HepG2 (cell line): ENCODE data around the gene AGXT. TPM values are rescaled to one million over a fixed set of nuclear protein-coding genes. Genes with fewer than 3 reads are reported as not detected.

ENCODE experiments used
- EP300 ChIP-seq, 3 experiments: sonication (generic) in 1 of 3; formaldehyde crosslinking in 1 of 3; IDR thresholded peaks; 2 replicates each; pipeline versions ENCODE4 v1.5.1 to v1.6.1; 2011 to 2020; ENCODE audit warnings: low read depth in 2 of 3, low read length in 2 of 3, borderline replicate concordance in 1 of 3, improper control_type of control experiment in 1 of 3, mild to moderate bottlenecking in 1 of 3, missing genetic modification reagents in 1 of 3, moderate library complexity in 1 of 3
- GABPB1 ChIP-seq: IDR thresholded peaks from 2 replicates; pipeline ENCODE4 v1.6.1; 2016; ENCODE audit warnings: mild to moderate bottlenecking, missing genetic modification reagents, moderate library complexity, missing compliant biosample characterization
- NCOA1 ChIP-seq: sonication (generic); formaldehyde crosslinking; IDR thresholded peaks from 2 replicates; pipeline ENCODE4 v1.9.0; 2021; ENCODE audit warnings: missing genetic modification reagents
- NFE2 ChIP-seq: sonication (generic); formaldehyde crosslinking; IDR thresholded peaks from 2 replicates; pipeline ENCODE4 v1.4.0; 2020; ENCODE audit warnings: missing genetic modification reagents
- NFRKB ChIP-seq: fragments of 450-650 bp; IDR thresholded peaks from 2 replicates; pipeline ENCODE4 v1.6.1; 2017
- NR2F1 ChIP-seq, 2 experiments: fragments of 450-650 bp in 1 of 2; formaldehyde crosslinking in 1 of 2; IDR thresholded peaks; 2 replicates each; pipeline versions ENCODE4 v1.5.0 to v1.6.1; 2016 to 2020; ENCODE audit warnings: mild to moderate bottlenecking in 1 of 2, missing compliant biosample characterization in 1 of 2, missing genetic modification reagents in 1 of 2, moderate library complexity in 1 of 2
- NR2F6 ChIP-seq, 2 experiments: IDR thresholded peaks; 2 replicates each; pipeline ENCODE4 v1.6.1; 2016; ENCODE audit warnings: antibody characterized with exemption in 1 of 2, mild to moderate bottlenecking in 1 of 2
- PAF1 ChIP-seq: IDR thresholded peaks from 2 replicates; pipeline ENCODE4 v1.6.1; 2016; ENCODE audit warnings: missing genetic modification reagents, missing compliant biosample characterization
- RAD51 ChIP-seq: fragments of 450-650 bp; IDR thresholded peaks from 2 replicates; pipeline ENCODE4 v1.6.1; 2016; ENCODE audit warnings: borderline replicate concordance
- SCMH1 ChIP-seq: sonication (generic); formaldehyde crosslinking; IDR thresholded peaks from 2 replicates; pipeline ENCODE4 v1.9.0; 2021; ENCODE audit warnings: missing genetic modification reagents, mild to moderate bottlenecking, borderline replicate concordance
- SMC3 ChIP-seq: IDR thresholded peaks from 2 replicates; pipeline ENCODE4 v1.6.1; 2011; ENCODE audit warnings: low read length, improper control_type of control experiment
- TCF12 ChIP-seq, 2 experiments: fragments of 450-650 bp in 1 of 2; sonication (generic) in 1 of 2; formaldehyde crosslinking in 1 of 2; IDR thresholded peaks; 2 replicates each; pipeline versions ENCODE4 v1.6.1 to v1.8.0; 2017 to 2022; ENCODE audit warnings: antibody characterized with exemption in 1 of 2, mild to moderate bottlenecking in 1 of 2, missing genetic modification reagents in 1 of 2, moderate library complexity in 1 of 2
- TOE1 ChIP-seq: sonication (generic); formaldehyde crosslinking; IDR thresholded peaks from 2 replicates; pipeline ENCODE4 v1.4.0; 2020; ENCODE audit warnings: mild to moderate bottlenecking, missing genetic modification reagents
- XBP1 ChIP-seq: sonication (generic); formaldehyde crosslinking; IDR thresholded peaks from 2 replicates; pipeline ENCODE4 v1.5.0; 2020; ENCODE audit warnings: missing genetic modification reagents
- ZBTB38 ChIP-seq: sonication (generic); formaldehyde crosslinking; IDR thresholded peaks from 2 replicates; pipeline ENCODE4 v1.5.1; 2020; ENCODE audit warnings: mild to moderate bottlenecking, missing genetic modification reagents
- ZC3H4 ChIP-seq: sonication (generic); formaldehyde crosslinking; IDR thresholded peaks from 2 replicates; pipeline ENCODE4 v1.4.0; 2020; ENCODE audit warnings: missing genetic modification reagents, borderline replicate concordance
- ZNF160 ChIP-seq: sonication (generic); formaldehyde crosslinking; IDR thresholded peaks from 2 replicates; pipeline ENCODE4 v1.8.0; 2022; ENCODE audit warnings: mild to moderate bottlenecking, inconsistent platforms, missing genetic modification reagents
- ZNF432 ChIP-seq: sonication (generic); formaldehyde crosslinking; IDR thresholded peaks from 2 replicates; pipeline ENCODE4 v1.5.0; 2020; ENCODE audit warnings: missing genetic modification reagents, mild to moderate bottlenecking, borderline replicate concordance
- ZNF737 ChIP-seq: sonication (generic); formaldehyde crosslinking; IDR thresholded peaks from 2 replicates; pipeline ENCODE4 v1.5.0; 2020; ENCODE audit warnings: missing genetic modification reagents, mild to moderate bottlenecking, borderline replicate concordance
- ZNF772 ChIP-seq: sonication (generic); formaldehyde crosslinking; IDR thresholded peaks from 2 replicates; pipeline ENCODE4 v1.5.0; 2020; ENCODE audit warnings: mild to moderate bottlenecking, missing genetic modification reagents
- ZNF775 ChIP-seq: sonication (generic); formaldehyde crosslinking; IDR thresholded peaks from 2 replicates; pipeline ENCODE4 v1.4.0; 2020; ENCODE audit warnings: missing genetic modification reagents, mild to moderate bottlenecking, moderate library complexity, borderline replicate concordance
- ZNF788 ChIP-seq: sonication (generic); formaldehyde crosslinking; IDR thresholded peaks from 2 replicates; pipeline ENCODE4 v1.5.0; 2020; ENCODE audit warnings: mild to moderate bottlenecking, missing genetic modification reagents, borderline replicate concordance
- ZNF878 ChIP-seq: sonication (generic); formaldehyde crosslinking; IDR thresholded peaks from 2 replicates; pipeline ENCODE4 v1.8.1; 2023; ENCODE audit warnings: mild to moderate bottlenecking, missing genetic modification reagents, moderate library complexity
- ZNF883 ChIP-seq: sonication (generic); formaldehyde crosslinking; IDR thresholded peaks from 2 replicates; pipeline ENCODE4 v1.5.1; 2020; ENCODE audit warnings: mild to moderate bottlenecking, missing genetic modification reagents; ENCODE audit errors: not compliant biosample characterization
- ZNF891 ChIP-seq: sonication (generic); formaldehyde crosslinking; IDR thresholded peaks from 2 replicates; pipeline ENCODE4 v1.5.0; 2020; ENCODE audit warnings: mild to moderate bottlenecking, missing genetic modification reagents
- ZSCAN29 ChIP-seq: sonication (generic); formaldehyde crosslinking; conservative IDR thresholded peaks from 2 replicates; pipeline ENCODE4 v1.4.0; 2020; ENCODE audit warnings: mild to moderate bottlenecking, missing genetic modification reagents
- polyA plus RNA-seq, 8 experiments: library from polyadenylated mRNA; depleted of rRNA in 3 of 8; stranded (reverse) in 7 of 8; unstranded in 1 of 8; fragments of >200 nt; fragmentation: Illumina TruSeq in 4 of 8; extraction: Trizol in 4 of 8; gene quantifications; 2 replicates each; pipeline versions ENCODE4 v1.2.1 to v1.2.3, GENCODE V29; 2011 to 2016; ENCODE audit warnings: low read depth in 4 of 8, missing spikeins in 1 of 8, mixed read lengths in 1 of 8; ENCODE audit not compliant: insufficient read depth in 1 of 8
- total RNA-seq, 5 experiments: library from RNA; depleted of rRNA; stranded (reverse); fragments of >200 nt; fragmentation: Illumina TruSeq; extraction: Trizol; gene quantifications; 2 replicates each; pipeline ENCODE4 v1.2.3, GENCODE V29; 2016; ENCODE audit warnings: low read depth in 1 of 5
- TF ChIP-seq, protein P1 (sequence below): sonication (generic); formaldehyde crosslinking; IDR thresholded peaks from 2 replicates; pipeline ENCODE4 v1.4.0; 2020; ENCODE audit warnings: missing genetic modification reagents
- TF ChIP-seq, protein P2 (sequence below): sonication (generic); IDR thresholded peaks from 2 replicates; pipeline ENCODE4 v1.6.1; 2016; ENCODE audit warnings: low read depth, borderline replicate concordance
- TF ChIP-seq, protein P3 (sequence below): sonication (generic); formaldehyde crosslinking; IDR thresholded peaks from 2 replicates; pipeline ENCODE4 v1.4.0; 2020; ENCODE audit warnings: missing genetic modification reagents

AGXT gene
- total and polyA plus RNA-seq, 2 of the 13 experiments (the other 11 are each of a cell fraction or from before 2014, with no cell fraction given), result 41.9 to 96.1 TPM

GRCh38 chr2:240896871-240897692 is 28.5 kb downstream of the AGXT start (continued):
- no peak for TF ChIP-seq ZC3H4
- TF ChIP-seq ZSCAN29 (CRISPR knock-in tag), result no peak
- TF ChIP-seq NCOA1 (CRISPR knock-in tag), result peak; percentile 66; the same call in 1 of the 2 replicates
- no peak for TF ChIP-seq NFRKB
- no peak for TF ChIP-seq TOE1 (CRISPR knock-in tag)
- no peak for TF ChIP-seq EP300 (IDR thresholded peaks at IDR 0.05; ENCODE audit: low read depth in 2 of 2, low read length in 2 of 2)
- peak; percentile 36; the same call in 1 of the 2 replicates for TF ChIP-seq EP300 (CRISPR knock-in tag; IDR thresholded peaks at IDR 0.05; ENCODE audit: borderline replicate concordance)
- TF ChIP-seq TCF12 (IDR thresholded peaks at IDR 0.05), result no peak
- no peak for TF ChIP-seq TCF12 (CRISPR knock-in tag; IDR thresholded peaks at IDR 0.05)
- TF ChIP-seq NR2F6 (IDR thresholded peaks at IDR 0.05), result peak; percentile 69
- TF ChIP-seq NR2F6 (CRISPR knock-in tag; IDR thresholded peaks at IDR 0.05), result peak; percentile 86
- TF ChIP-seq RAD51, result no peak
- peak; percentile 58 to 66; a peak in 3 of 4 replicates for TF ChIP-seq NR2F1 (CRISPR knock-in tag; IDR thresholded peaks at IDR 0.05)
- TF ChIP-seq, protein P1, sequence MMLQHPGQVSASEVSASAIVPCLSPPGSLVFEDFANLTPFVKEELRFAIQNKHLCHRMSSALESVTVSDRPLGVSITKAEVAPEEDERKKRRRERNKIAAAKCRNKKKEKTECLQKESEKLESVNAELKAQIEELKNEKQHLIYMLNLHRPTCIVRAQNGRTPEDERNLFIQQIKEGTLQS, result no peak
- no peak for TF ChIP-seq PAF1 (CRISPR knock-in tag)
- TF ChIP-seq SCMH1 (CRISPR knock-in tag), result no peak
- TF ChIP-seq NFE2 (CRISPR knock-in tag), result no peak
- TF ChIP-seq ZNF772 (CRISPR knock-in tag), result no peak
- TF ChIP-seq ZNF788 (CRISPR knock-in tag), result no peak; the same call in 1 of the 2 replicates
- TF ChIP-seq XBP1, result no peak
- TF ChIP-seq ZBTB38 (CRISPR knock-in tag), result no peak; the same call in 1 of the 2 replicates
- no peak for TF ChIP-seq SMC3
- no peak for TF ChIP-seq ZNF891
- no peak for TF ChIP-seq ZNF737 (CRISPR knock-in tag)
- TF ChIP-seq, protein P2, sequence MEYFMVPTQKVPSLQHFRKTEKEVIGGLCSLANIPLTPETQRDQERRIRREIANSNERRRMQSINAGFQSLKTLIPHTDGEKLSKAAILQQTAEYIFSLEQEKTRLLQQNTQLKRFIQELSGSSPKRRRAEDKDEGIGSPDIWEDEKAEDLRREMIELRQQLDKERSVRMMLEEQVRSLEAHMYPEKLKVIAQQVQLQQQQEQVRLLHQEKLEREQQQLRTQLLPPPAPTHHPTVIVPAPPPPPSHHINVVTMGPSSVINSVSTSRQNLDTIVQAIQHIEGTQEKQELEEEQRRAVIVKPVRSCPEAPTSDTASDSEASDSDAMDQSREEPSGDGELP, result peak; percentile 97
- no peak; the same call in 1 of the 2 replicates for TF ChIP-seq GABPB1
- no peak for TF ChIP-seq ZNF878 (CRISPR knock-in tag)
- no peak; the same call in 1 of the 2 replicates for TF ChIP-seq ZNF775 (CRISPR knock-in tag)
- TF ChIP-seq ZNF160 (CRISPR knock-in tag), result no peak
- TF ChIP-seq ZNF883 (CRISPR knock-in tag), result no peak
- TF ChIP-seq, protein P3, sequence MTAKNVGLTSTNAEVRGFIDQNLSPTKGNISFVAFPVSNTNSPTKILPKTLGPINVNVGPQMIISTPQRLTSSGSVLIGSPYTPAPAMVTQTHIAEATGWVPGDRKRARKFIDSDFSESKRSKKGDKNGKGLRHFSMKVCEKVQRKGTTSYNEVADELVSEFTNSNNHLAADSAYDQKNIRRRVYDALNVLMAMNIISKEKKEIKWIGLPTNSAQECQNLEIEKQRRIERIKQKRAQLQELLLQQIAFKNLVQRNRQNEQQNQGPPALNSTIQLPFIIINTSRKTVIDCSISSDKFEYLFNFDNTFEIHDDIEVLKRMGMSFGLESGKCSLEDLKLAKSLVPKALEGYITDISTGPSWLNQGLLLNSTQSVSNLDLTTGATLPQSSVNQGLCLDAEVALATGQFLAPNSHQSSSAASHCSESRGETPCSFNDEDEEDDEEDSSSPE (CRISPR knock-in tag), result peak; percentile 59
- TF ChIP-seq ZNF432 (CRISPR knock-in tag), result no peak
